ENCODE results near the gene ZRANB3.
"Not testable (repeated sequence)": the region's sequence is repeated elsewhere in the genome, so short reads cannot be mapped to it uniquely, and the experiment has no call there.

ZRANB3 gene

GRCh38 chr2:135320465-135321355 is 210.3 kb downstream of the ZRANB3 start:
- DNase-seq = no peak

GRCh38 chr2:135318808-135319207 is 212.2 kb downstream of the ZRANB3 start:
- no peak for DNase-seq

GRCh38 chr2:135317375-135317774 is 213.6 kb downstream of the ZRANB3 start:
- DNase-seq = no peak

- DNase-seq = no peak
Measured at GRCh38 chr2:135311962-135312361, 219.1 kb downstream of the ZRANB3 start.

- DNase-seq = no peak
Measured at GRCh38 chr2:135311268-135311667, 219.8 kb downstream of the ZRANB3 start.

GRCh38 chr2:135304694-135305093 is 226.3 kb downstream of the ZRANB3 start:
- no peak for DNase-seq

GRCh38 chr2:135299658-135300244 is 231.3 kb downstream of the ZRANB3 start:
- DNase-seq = no peak

GRCh38 chr2:135299165-135299564 is 231.9 kb downstream of the ZRANB3 start:
- no peak for DNase-seq

GRCh38 chr2:135287121-135287520 is 243.9 kb downstream of the ZRANB3 start:
- DNase-seq = not testable (repeated sequence)

- no peak for DNase-seq
Measured at GRCh38 chr2:135285391-135285790, 245.6 kb downstream of the ZRANB3 start.

GRCh38 chr2:135281379-135281778 is 249.6 kb downstream of the ZRANB3 start:
- DNase-seq = no peak

GRCh38 chr2:135279209-135279608 is 251.8 kb downstream of the ZRANB3 start:
- DNase-seq = no peak

GRCh38 chr2:135276525-135276924 is 254.5 kb downstream of the ZRANB3 start:
- DNase-seq = no peak

GRCh38 chr2:135271006-135271405 is 260.0 kb downstream of the ZRANB3 start:
- no peak for DNase-seq

- no peak for DNase-seq
Measured at GRCh38 chr2:135265960-135266490, 265.0 kb downstream of the ZRANB3 start.

- DNase-seq = no peak
Measured at GRCh38 chr2:135259123-135259522, 271.9 kb downstream of the ZRANB3 start.

- DNase-seq = no peak
Measured at GRCh38 chr2:135258193-135258592, 272.8 kb downstream of the ZRANB3 start.

- no peak for DNase-seq
Measured at GRCh38 chr2:135257383-135258090, 273.5 kb downstream of the ZRANB3 start.

GRCh38 chr2:135256531-135257260 is 274.3 kb downstream of the ZRANB3 start:
- no peak for DNase-seq

- DNase-seq = no peak
Measured at GRCh38 chr2:135255208-135255607, 275.8 kb downstream of the ZRANB3 start.

GRCh38 chr2:135252805-135253458 is 278.1 kb downstream of the ZRANB3 start:
- DNase-seq = no peak

- DNase-seq = no peak
Measured at GRCh38 chr2:135248611-135249010, 282.4 kb downstream of the ZRANB3 start.

All from CD4-positive, alpha-beta T cell treated with Interleukin-15 for 1 hour (primary cell).